H54 (cell line): ENCODE measurements around the gene EIF1B.

Experiments used
- DNase-seq: peaks from one replicate; pipeline ENCODE4 v3.0.0; 2011; ENCODE audit warnings: low spot score, mixed read lengths; ENCODE audit not compliant: insufficient read length
- FAIRE-seq: peaks from 3 replicates; lab custom pipeline; 2011; peaks lifted over from hg19 to GRCh38; lab: Jason Lieb, UNC
- POLR2A ChIP-seq: IDR thresholded peaks from 2 replicates; pipeline ENCODE4 v1.6.1; 2011; ENCODE audit warnings: low read depth, mild to moderate bottlenecking, low read length

EIF1B gene

GRCh38 chr3:40340541-40341170, 31.1 kb downstream of the EIF1B start:
- no peak for TF ChIP-seq POLR2A
- FAIRE-seq (no peak), DNase-seq (no peak)

DNA sequence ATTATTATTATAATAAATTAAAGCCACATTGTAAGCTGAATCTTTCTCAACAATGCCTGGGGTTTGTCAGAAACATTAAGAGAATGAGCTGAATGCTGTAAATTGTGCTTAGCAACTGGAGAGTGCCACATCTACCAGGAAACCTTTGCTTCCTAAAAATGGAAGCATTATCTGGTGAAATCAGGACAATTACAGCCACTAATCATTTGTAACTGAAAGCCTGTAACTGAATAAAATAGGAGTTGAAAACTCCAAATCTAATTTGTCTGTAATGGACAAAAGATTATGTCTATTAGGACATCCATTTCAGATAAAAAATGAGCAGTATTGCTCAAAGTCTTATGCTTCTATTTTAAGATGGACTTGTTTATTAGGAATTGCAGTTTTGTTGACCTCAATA, 32.2 kb downstream of the EIF1B start:
- FAIRE-seq, result no peak
- no peak for DNase-seq
- TF ChIP-seq POLR2A, result no peak

- TF ChIP-seq POLR2A, result no peak
- DNase-seq (no peak), FAIRE-seq (no peak)
Measured at GRCh38 chr3:40350529-40350928, 41.0 kb downstream of the EIF1B start.

DNA sequence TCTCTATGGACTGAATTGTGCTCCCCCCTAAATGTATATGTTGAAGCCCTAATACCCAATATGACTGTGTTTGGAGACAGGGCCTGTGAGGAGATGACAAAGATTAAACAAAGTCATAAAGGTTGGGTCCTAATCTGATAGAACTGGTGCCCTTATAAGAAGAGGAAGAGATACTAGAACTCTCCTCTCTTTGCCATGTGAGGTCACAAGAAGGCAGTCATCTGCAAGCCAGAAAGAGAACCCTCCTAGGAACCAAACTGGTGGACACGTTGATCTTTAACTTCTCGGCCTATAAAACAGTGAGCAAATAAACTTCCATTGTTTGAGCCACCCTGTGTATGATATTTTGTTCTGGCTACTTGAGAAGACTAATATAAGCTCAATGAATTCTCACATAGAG, 45.9 kb downstream of the EIF1B start:
- no peak for FAIRE-seq
- no peak for TF ChIP-seq POLR2A
- DNase-seq, result no peak

- DNase-seq (no peak), FAIRE-seq (no peak)
- TF ChIP-seq POLR2A, result no peak
Measured at GRCh38 chr3:40358454-40358853, 48.9 kb downstream of the EIF1B start.
